Activated CD4-positive, alpha-beta T cell treated with anti-CD3 and anti-CD28 coated beads for 36 hours (primary cell): ENCODE results near the gene LILRA5. TPM values are rescaled to one million over a fixed set of nuclear protein-coding genes. Genes with fewer than 3 reads are reported as not detected.

ENCODE experiments used
- ATAC-seq: fragments of 200-7000 bp; cut with Tn5 transposase; one replicate; pipeline ENCODE4 v1.10.0; 2021; ENCODE audit warnings: mild to moderate bottlenecking, moderate library complexity
- CTCF ChIA-PET: fragments of 350-600 bp; sonication (Branson Sonifier 250); formaldehyde crosslinking; loops from one replicate; lab custom pipeline; 2021; ENCODE audit warnings: antibody characterized with exemption; lab: Charles Lee
- POLR2A ChIA-PET: fragments of 350-600 bp; sonication (Branson Sonifier 250); formaldehyde crosslinking; loops from one replicate; lab custom pipeline; 2021; ENCODE audit warnings: antibody characterized with exemption, inconsistent platforms; lab: Charles Lee
- DNase-seq: peaks from one replicate; pipeline ENCODE4 v3.0.0-alpha.2; 2020
- H3K27ac Mint-ChIP-seq: one replicate; pipeline ENCODE4 v1.8.0; 2021; ENCODE audit warnings: mixed read lengths
- H3K27me3 Mint-ChIP-seq: one replicate; pipeline ENCODE4 v1.8.0; 2021; ENCODE audit warnings: mixed read lengths
- H3K36me3 Mint-ChIP-seq: one replicate; pipeline ENCODE4 v1.8.0; 2021; ENCODE audit warnings: low read depth, mixed read lengths
- H3K4me1 Mint-ChIP-seq: one replicate; pipeline ENCODE4 v1.8.0; 2021; ENCODE audit warnings: mixed read lengths
- H3K4me3 Mint-ChIP-seq: one replicate; pipeline ENCODE4 v1.8.0; 2021; ENCODE audit warnings: mild to moderate bottlenecking, moderate library complexity, mixed read lengths
- H3K9me3 Mint-ChIP-seq: one replicate; pipeline ENCODE4 v1.8.0; 2021; ENCODE audit warnings: low read depth, mixed read lengths
- intact Hi-C, 2 experiments: fragments of 100-400 bp; cut with DNase I in 1 of 2; cut with micrococcal nuclease in 1 of 2; formaldehyde crosslinking; loops; one replicate each; pipeline versions ENCODE4 v1.14.2 to v1.15.1; 2022 to 2024; cut with DNase I, micrococcal nuclease
- total RNA-seq, 2 experiments: library from RNA; stranded (reverse); gene quantifications; one replicate each; pipeline ENCODE4 v1.2.3, GENCODE V29; 2021

Gene LILRA5
- total RNA-seq, 2 experiments from 2014 or later: not detected

DNA sequence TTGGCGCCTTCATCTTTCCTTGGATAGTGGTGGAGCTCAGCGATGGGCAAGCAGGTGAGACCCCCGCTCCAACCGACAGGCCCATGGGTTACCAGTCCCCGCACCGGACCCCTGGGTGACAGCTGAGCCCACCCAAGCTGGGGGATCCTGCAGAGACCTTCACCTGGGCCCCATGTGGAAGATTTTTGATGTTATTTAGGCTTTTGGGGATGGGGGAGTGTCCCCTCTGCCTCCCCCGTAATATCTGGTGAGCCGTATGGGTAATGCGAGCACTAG lies 4.9 kb upstream of the LILRA5 start:
- ChIA-PET POLR2A (no interaction called here), CTCF (interaction anchor here (3.6 kb wide), 1 partner anchor 73 kb away, joined by 13 read pairs; no protein-coding TSS in a partner anchor)
- intact Hi-C loops: no loop called here
- Mint-ChIP-seq H3K27me3 (peaks cover 10% of the 10 kb centered on the region), H3K27ac (no peak overlapping the region), H3K36me3 (no peaks in the 10 kb centered on the region), H3K4me1 (no peaks in the 10 kb centered on the region), H3K9me3 (no peaks in the 10 kb centered on the region), H3K4me3 (no peak overlapping the region)
- ATAC-seq: no peak
- DNase-seq: no peak

DNA sequence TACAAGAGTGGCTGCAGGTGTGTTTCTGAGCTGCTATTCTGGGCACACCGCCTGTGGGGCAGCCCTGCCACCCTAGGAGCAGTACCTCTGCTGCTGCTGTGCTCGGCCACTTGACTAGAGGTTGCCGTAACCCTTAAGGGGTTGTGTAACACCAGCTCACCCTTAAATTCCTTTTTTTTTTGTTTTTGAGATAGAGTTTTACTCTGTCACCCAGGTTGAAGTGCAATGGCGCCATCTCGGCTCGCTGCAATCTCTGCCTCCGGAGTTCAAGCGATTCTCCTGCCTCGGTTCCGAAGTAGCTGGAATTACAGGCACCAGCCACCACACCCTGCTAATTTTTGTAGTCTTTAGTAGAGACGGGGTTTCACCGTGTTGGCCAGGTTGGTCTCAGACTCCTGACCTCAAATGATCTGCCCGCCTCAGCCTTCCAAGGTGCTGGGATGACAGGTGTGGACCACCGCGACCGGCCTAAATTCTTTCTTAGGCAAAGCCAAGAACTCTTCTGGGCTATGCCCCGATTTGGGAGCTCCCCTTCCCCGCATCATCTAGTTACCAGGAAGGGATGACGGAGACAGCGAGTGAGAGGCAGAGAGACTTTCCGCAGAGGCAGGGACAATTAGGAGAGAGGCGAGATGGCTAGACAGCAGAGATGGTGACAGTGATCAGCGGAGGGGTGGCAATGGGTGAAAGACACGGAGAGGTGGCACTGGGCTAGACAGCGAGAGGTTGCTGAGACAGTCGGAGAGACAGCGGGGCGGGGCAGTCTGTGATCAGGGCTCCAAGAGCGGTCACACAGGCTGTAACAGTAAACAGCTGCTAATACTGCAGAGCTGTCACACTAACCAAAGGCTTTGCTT lies 4.4 kb upstream of the LILRA5 start:
- Mint-ChIP-seq H3K4me3 (no peak overlapping the region), H3K27me3 (peaks cover 13% of the 10 kb centered on the region), H3K36me3 (no peaks in the 10 kb centered on the region), H3K9me3 (no peaks in the 10 kb centered on the region), H3K27ac (no peak overlapping the region), H3K4me1 (no peaks in the 10 kb centered on the region)
- no peak for DNase-seq
- ChIA-PET CTCF (interaction anchor here (3.6 kb wide), 1 partner anchor 74 kb away, joined by 13 read pairs; no protein-coding TSS in a partner anchor), POLR2A (no interaction called here)
- intact Hi-C loops: no loop called here
- no peak for ATAC-seq

DNA sequence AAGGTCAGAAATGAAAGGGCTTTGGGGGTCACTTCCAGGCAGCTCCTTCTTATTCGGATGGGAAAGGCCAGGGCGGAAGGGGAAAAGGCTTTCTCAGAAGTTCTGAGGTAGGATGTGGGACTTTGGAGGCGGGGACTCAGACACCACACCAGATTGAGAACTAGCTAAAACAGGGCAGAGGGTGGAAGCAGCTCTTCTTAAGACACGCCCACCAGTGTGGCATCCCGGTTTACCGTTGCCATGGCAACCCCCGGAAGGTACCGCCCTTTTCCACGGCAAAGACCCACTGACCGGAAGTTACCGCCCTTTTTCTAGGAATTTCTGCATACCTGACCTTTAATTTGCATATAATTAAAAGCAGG lies 3.8 kb upstream of the LILRA5 start:
- POLR2A ChIA-PET: no interaction called here

DNA sequence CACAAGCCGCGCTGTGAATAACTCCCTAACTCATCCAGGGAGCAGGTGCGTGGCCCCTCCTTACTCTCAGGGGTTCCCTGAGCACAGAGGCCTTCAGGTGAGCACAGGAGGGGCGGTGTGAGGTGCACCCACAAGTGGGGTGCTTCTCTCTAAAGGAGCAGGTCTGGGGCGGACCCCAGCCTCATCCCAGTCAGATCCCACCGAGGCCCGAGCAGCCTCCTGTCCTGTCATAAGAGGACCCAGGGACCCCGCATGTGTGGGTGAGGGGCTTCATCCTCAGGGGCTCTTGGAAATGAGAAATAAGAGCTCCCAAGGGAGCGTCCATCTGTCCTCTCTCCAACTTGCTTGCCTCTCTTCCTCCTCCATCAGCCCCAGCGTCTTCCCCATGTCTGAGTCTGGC lies 3.0 kb upstream of the LILRA5 start:
- H3K36me3 Mint-ChIP-seq: no peaks in the 10 kb centered on the region
- H3K27me3 Mint-ChIP-seq: peaks cover 12% of the 10 kb centered on the region
- POLR2A ChIA-PET: no interaction called here
- CTCF ChIA-PET: interaction anchor here (3.6 kb wide), 1 partner anchor 75 kb away, joined by 13 read pairs; no protein-coding TSS in a partner anchor
- intact Hi-C loops: no loop called here
- ATAC-seq (no peak), DNase-seq (no peak)
- no peak overlapping the region for H3K4me3 Mint-ChIP-seq
- H3K27ac Mint-ChIP-seq: no peak overlapping the region
- no peaks in the 10 kb centered on the region for H3K4me1 Mint-ChIP-seq
- no peaks in the 10 kb centered on the region for H3K9me3 Mint-ChIP-seq

More for the DNA sequence above, 3.8 kb upstream of the LILRA5 start:
- ATAC-seq (no peak), DNase-seq (no peak)
- CTCF ChIA-PET: interaction anchor here (3.6 kb wide), 1 partner anchor 74 kb away, joined by 13 read pairs; no protein-coding TSS in a partner anchor
- intact Hi-C loops: no loop called here
- H3K4me1 Mint-ChIP-seq: no peaks in the 10 kb centered on the region
- H3K9me3 Mint-ChIP-seq: no peaks in the 10 kb centered on the region
- H3K36me3 Mint-ChIP-seq: no peaks in the 10 kb centered on the region
- no peak overlapping the region for H3K4me3 Mint-ChIP-seq
- H3K27ac Mint-ChIP-seq: no peak overlapping the region
- peaks cover 13% of the 10 kb centered on the region for H3K27me3 Mint-ChIP-seq

DNA sequence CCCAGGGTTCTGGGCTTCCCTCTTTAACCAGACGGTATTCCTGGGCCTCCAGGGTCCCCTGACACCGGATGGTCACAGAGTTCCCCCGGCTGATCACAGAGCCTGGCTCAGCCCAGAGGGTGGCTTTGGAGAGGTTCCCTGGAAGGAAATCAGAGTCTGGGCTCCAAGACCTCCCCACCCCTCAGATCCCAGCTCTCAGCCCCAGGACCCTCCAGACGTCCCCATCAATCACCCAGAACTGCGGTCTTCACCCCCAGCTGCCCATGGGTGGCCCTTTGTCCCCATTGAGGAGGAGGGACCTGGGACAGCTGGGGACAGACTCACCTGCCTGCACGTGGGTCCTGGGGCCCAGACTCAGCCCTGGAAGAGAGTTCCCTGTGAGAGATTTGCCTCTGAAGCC lies 955 bp downstream of the LILRA5 start:
- H3K4me1 Mint-ChIP-seq: no peaks in the 10 kb centered on the region
- DNase-seq: no peak
- intact Hi-C loops: no loop called here
- no peaks in the 10 kb centered on the region for H3K36me3 Mint-ChIP-seq
- no peak overlapping the region for H3K4me3 Mint-ChIP-seq
- H3K27ac Mint-ChIP-seq: no peak overlapping the region
- ATAC-seq: no peak
- ChIA-PET CTCF (no interaction called here), POLR2A (no interaction called here)
- peaks cover 10% of the 10 kb centered on the region for H3K27me3 Mint-ChIP-seq
- no peaks in the 10 kb centered on the region for H3K9me3 Mint-ChIP-seq

DNA sequence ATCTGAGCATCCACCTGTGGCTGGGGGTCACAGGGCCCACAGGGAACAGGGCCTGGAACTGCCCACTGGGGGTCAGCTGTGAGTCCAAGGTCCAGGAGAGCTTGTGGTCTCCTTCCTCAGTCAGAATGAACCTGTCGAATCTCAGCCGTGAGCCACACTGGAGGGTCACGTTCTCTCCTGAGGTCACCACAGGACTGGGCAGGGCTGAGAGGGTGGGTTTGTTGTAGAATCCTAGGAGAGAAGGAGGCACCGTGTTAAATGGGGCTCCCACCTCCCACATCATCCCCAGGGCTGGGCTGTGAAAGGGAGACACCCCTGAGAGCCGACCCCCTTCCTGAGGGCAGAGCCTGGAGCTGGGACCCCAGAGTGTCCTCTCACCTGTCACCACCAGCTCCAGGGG lies 1.5 kb downstream of the LILRA5 start:
- H3K4me1 Mint-ChIP-seq: no peaks in the 10 kb centered on the region
- intact Hi-C loops: no loop called here
- CTCF ChIA-PET: interaction anchor here (0.7 kb wide), 1 partner anchor 580 kb away, joined by 3 read pairs; no protein-coding TSS in a partner anchor
- H3K4me3 Mint-ChIP-seq: no peak overlapping the region
- DNase-seq (no peak), ATAC-seq (no peak)
- no peaks in the 10 kb centered on the region for H3K9me3 Mint-ChIP-seq
- H3K27ac Mint-ChIP-seq: no peak overlapping the region
- H3K36me3 Mint-ChIP-seq: no peaks in the 10 kb centered on the region
- H3K27me3 Mint-ChIP-seq: peaks cover 10% of the 10 kb centered on the region
- POLR2A ChIA-PET: no interaction called here

DNA sequence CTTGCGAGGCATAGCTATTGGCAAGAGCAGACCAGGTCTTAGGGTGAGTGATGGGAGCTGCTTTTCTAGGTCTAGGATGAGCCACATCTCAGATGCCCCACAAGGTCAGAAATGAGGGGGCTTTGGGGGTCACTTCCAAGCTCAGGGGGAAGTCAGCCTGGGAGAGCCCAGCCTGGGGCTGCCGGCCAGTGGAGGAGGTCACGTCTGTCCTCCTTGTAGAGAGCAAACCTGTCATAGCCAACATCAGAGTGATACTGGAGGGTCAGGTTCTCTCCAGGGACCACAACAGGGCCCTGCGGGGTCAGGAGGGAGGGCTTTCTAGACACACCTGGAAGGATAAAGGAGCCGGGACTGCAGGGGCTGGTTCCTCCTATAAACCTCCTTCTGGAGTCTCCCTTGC lies 2.4 kb downstream of the LILRA5 start:
- peaks cover 3% of the 10 kb centered on the region for H3K4me1 Mint-ChIP-seq
- ChIA-PET POLR2A (no interaction called here), CTCF (interaction anchor here (0.7 kb wide), 1 partner anchor 581 kb away, joined by 3 read pairs; no protein-coding TSS in a partner anchor)
- no peak for DNase-seq
- no peak overlapping the region for H3K27ac Mint-ChIP-seq
- no peaks in the 10 kb centered on the region for H3K36me3 Mint-ChIP-seq
- H3K4me3 Mint-ChIP-seq: no peak overlapping the region
- peaks cover 10% of the 10 kb centered on the region for H3K27me3 Mint-ChIP-seq
- intact Hi-C loops: no loop called here
- ATAC-seq: no peak
- no peaks in the 10 kb centered on the region for H3K9me3 Mint-ChIP-seq

DNA sequence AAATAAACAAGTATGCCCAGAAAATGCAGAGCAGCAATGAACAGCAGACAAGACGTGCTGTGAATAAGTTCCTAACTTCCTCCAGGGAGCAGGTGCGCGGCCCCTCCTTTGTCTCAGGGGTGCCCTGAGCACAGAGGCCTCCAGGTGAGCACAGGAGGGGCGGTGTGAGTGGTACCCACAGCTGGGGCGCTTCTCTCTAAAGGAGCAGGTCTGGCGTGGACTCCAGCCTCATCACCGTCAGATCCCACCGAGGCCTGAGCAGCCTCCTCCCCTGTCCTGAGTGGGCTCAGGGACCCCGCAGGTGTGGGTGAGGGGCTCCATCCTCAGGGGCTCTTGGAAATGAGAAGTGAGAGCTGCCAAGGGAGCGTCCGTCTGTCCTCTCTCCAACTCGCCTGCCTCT lies 3.2 kb downstream of the LILRA5 start:
- ChIA-PET POLR2A (no interaction called here), CTCF (no interaction called here)
- DNase-seq (no peak), ATAC-seq (no peak)
- Mint-ChIP-seq H3K4me3 (no peak overlapping the region), H3K9me3 (no peaks in the 10 kb centered on the region), H3K4me1 (peaks cover 10% of the 10 kb centered on the region), H3K27me3 (peaks cover 10% of the 10 kb centered on the region), H3K27ac (no peak overlapping the region), H3K36me3 (no peaks in the 10 kb centered on the region)
- intact Hi-C loops: no loop called here

DNA sequence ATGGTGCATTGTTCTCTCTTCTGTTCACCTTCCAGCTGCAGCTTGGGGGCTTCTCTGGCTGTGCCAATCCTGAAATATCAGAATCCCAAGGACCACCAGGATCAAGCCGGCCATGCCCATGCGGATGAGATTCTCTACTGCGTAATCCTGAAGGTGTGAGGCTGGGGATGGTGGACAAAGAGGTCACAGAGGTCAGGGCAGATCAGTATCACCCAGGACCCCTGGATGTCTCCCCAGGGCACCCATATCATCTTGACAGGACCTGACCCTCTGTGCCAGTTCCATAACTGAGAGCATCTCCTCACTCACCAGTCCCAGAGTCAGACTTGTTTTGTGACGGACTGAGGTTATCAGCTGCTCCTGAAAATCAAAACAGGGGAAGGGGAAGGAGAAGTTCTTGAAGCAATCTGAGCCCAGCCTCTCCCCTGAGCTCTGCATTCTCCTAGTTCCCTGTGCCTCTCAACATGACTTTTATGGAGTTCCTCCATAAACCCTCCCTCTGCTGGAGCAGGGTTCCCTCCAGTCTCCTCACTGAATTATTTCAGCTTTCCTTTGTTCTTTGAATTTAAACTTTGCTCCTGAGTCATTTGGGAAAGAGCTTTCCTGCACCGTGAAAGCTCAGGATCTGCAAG lies 5.5 kb downstream of the LILRA5 start:
- DNase-seq (no peak), ATAC-seq (no peak)
- intact Hi-C loops: no loop called here
- Mint-ChIP-seq H3K36me3 (no peaks in the 10 kb centered on the region), H3K4me3 (no peak overlapping the region), H3K27me3 (peaks cover 2% of the 10 kb centered on the region), H3K4me1 (peaks cover 27% of the 10 kb centered on the region), H3K27ac (no peak overlapping the region), H3K9me3 (no peaks in the 10 kb centered on the region)
- CTCF ChIA-PET: interaction anchor here (0.6 to 1.0 kb wide), 3 partner anchors 17 to 666 kb away, joined by 3 to 4 read pairs (median 3); no protein-coding TSS in a partner anchor
- POLR2A ChIA-PET: no interaction called here

DNA sequence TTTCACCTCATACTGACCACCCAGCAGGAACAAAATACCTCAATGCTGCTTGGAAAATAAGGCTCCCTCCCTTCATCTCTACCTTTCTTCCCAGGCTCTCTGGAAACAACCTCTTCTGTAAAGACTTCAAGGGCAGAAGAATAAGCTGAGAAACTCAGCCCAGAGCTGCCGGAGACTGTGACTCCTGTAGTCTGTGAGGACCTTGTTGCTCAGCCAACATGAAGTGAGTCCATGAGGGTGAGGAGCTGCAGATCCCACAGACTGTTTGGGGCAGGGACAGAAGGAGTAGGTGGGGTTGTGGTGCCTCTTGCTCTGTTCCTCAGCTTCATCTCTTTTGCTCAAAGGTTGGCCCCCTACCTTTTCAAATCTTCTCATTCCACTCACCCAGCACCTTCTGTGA lies 7.8 kb downstream of the LILRA5 start:
- no peaks in the 10 kb centered on the region for H3K27me3 Mint-ChIP-seq
- ATAC-seq (no peak), DNase-seq (no peak)
- no peaks in the 10 kb centered on the region for H3K36me3 Mint-ChIP-seq
- intact Hi-C loops: no loop called here
- no peak overlapping the region for H3K4me3 Mint-ChIP-seq
- peaks cover 27% of the 10 kb centered on the region for H3K4me1 Mint-ChIP-seq
- H3K9me3 Mint-ChIP-seq: no peaks in the 10 kb centered on the region
- POLR2A ChIA-PET: no interaction called here
- CTCF ChIA-PET: interaction anchor here (0.6 to 1.2 kb wide), 2 partner anchors 20 to 282 kb away, joined by 3 to 6 read pairs; no protein-coding TSS in a partner anchor
- no peak overlapping the region for H3K27ac Mint-ChIP-seq

DNA sequence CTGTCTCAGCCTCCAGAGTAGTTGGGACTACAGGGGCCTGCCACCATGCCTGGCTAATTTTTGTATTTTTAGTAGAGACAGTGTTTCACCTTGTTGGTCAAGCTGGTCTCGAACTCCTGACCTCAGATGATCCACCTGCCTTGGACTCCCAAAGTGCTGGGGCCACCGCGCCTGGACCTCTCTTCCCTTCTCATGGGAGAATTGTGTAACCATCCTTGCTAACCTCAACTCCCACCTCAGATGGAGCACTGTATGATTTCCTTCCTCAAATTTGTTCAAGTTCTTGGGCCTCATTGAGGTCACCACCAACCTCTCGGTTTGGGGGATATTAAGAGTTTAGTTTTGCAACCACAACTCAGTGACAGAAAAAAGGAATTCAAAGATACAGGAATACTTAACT lies 10.7 kb downstream of the LILRA5 start:
- no peak overlapping the region for H3K4me3 Mint-ChIP-seq
- ATAC-seq (no peak), DNase-seq (no peak)
- POLR2A ChIA-PET: no interaction called here
- peaks cover 27% of the 10 kb centered on the region for H3K4me1 Mint-ChIP-seq
- H3K27me3 Mint-ChIP-seq: no peaks in the 10 kb centered on the region
- H3K36me3 Mint-ChIP-seq: no peaks in the 10 kb centered on the region
- no peaks in the 10 kb centered on the region for H3K9me3 Mint-ChIP-seq
- intact Hi-C loops: no loop called here
- CTCF ChIA-PET: no interaction called here
- H3K27ac Mint-ChIP-seq: no peak overlapping the region

DNA sequence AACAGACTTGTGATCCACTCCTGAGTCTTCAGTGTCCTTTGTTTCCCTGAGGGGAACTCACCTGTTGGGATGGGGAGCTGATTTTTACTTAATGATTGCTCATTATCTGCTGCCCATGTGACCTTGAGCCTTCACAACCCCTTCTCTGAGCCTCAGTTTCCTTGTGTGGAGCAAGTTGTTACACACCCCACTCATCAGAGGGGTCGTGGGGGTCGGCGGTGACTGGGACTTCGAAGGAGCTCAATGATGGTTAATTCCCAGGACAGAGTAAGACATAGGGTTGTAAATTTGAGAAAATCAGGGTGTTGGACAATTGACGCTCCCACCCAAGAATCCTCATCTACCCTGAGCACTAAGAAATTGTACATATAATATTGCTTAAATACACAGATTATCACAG lies 13.5 kb downstream of the LILRA5 start:
- intact Hi-C loops: loop anchor here in 1 of 2 experiments (5.0 kb wide), 1 partner anchor 333 kb away; the partner anchor contains the start of gene LILRB1
- Mint-ChIP-seq H3K36me3 (no peaks in the 10 kb centered on the region), H3K9me3 (no peaks in the 10 kb centered on the region), H3K4me3 (no peak overlapping the region), H3K27ac (no peak overlapping the region), H3K4me1 (peaks cover 13% of the 10 kb centered on the region), H3K27me3 (no peaks in the 10 kb centered on the region)
- ChIA-PET CTCF (no interaction called here), POLR2A (no interaction called here)
- no peak for ATAC-seq
- no peak for DNase-seq
